Fibroblast of lung (primary cell): ENCODE results near the gene CBFA2T3.

Experiments used
- EZH2 ChIP-seq: IDR thresholded peaks from 2 replicates; pipeline ENCODE4 v1.5.1; 2012; ENCODE audit warnings: low read length, control low read depth, mild to moderate bottlenecking; ENCODE audit errors: missing control alignments
- TF ChIP-seq, protein P1 (sequence below), 2 donors: IDR thresholded peaks in 1 of 2; conservative IDR thresholded peaks in 1 of 2; 1 replicate in 1 of 2; 2 replicates in 1 of 2; pipeline ENCODE4 v1.5.1; 2011 to 2012; ENCODE audit warnings: low read length in 2 of 2, control low read depth in 1 of 2, inconsistent platforms in 1 of 2, low read depth in 1 of 2, mild to moderate bottlenecking in 1 of 2

DNA sequence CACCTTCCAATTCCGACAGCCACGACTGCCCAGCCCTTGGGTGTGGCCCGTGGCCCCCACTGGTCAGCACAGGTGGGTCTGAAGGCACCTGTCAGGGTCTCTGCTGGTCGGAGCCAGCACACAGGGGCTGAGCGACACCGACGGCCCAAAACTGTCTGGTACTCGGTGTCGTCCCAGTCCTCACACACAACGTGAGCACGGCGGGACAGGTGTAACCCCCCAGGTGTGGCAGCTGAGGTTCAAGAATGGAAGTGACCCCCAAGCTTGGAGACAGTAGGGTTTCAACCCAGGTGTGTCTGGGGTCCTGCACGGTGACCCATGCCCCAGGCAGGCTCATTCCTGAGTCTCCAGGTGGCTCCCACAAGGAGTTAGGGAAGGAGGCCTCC lies 121.3 kb downstream of the CBFA2T3 start:
- TF ChIP-seq, protein P1, sequence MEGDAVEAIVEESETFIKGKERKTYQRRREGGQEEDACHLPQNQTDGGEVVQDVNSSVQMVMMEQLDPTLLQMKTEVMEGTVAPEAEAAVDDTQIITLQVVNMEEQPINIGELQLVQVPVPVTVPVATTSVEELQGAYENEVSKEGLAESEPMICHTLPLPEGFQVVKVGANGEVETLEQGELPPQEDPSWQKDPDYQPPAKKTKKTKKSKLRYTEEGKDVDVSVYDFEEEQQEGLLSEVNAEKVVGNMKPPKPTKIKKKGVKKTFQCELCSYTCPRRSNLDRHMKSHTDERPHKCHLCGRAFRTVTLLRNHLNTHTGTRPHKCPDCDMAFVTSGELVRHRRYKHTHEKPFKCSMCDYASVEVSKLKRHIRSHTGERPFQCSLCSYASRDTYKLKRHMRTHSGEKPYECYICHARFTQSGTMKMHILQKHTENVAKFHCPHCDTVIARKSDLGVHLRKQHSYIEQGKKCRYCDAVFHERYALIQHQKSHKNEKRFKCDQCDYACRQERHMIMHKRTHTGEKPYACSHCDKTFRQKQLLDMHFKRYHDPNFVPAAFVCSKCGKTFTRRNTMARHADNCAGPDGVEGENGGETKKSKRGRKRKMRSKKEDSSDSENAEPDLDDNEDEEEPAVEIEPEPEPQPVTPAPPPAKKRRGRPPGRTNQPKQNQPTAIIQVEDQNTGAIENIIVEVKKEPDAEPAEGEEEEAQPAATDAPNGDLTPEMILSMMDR (conservative IDR thresholded peaks at IDR 0.05 in 1 of 2, IDR thresholded peaks at IDR 0.05 in 1 of 2; ENCODE audit: low read depth in 1 of 2, low read length in 2 of 2) = no peak
- TF ChIP-seq EZH2 = no peak
